CD4-positive, alpha-beta T cell treated with Interleukin-12 subunit alpha and Interleukin-12 subunit beta, for 1 hour (primary cell): ENCODE data around the gene ELOVL6.
"Not testable (repeated sequence)": the region's sequence is repeated elsewhere in the genome, so short reads cannot be mapped to it uniquely, and the experiment has no call there.

Experiments
- DNase-seq: peaks from one replicate; pipeline ENCODE4 v3.0.0-alpha.2; 2020

The ELOVL6 gene

GRCh38 chr4:110068248-110068647, 130.2 kb downstream of the ELOVL6 start:
- no peak for DNase-seq

- DNase-seq: no peak
These were observed 133.5 kb downstream of the ELOVL6 start for GRCh38 chr4:110064934-110065333.

- DNase-seq: no peak
These were observed 134.1 kb downstream of the ELOVL6 start for GRCh38 chr4:110064295-110064694.

GRCh38 chr4:110062166-110062565, 136.2 kb downstream of the ELOVL6 start:
- DNase-seq: no peak

- DNase-seq: no peak
These were observed 137.3 kb downstream of the ELOVL6 start for GRCh38 chr4:110061076-110061475.

- peak; percentile 25 for DNase-seq
These were observed 138.7 kb downstream of the ELOVL6 start for GRCh38 chr4:110059556-110060191.

- DNase-seq: no peak
These were observed 139.7 kb downstream of the ELOVL6 start for GRCh38 chr4:110058677-110059076.

- DNase-seq: no peak
These were observed 143.2 kb downstream of the ELOVL6 start for GRCh38 chr4:110055158-110055768.

GRCh38 chr4:110049951-110050925, 148.2 kb downstream of the ELOVL6 start:
- peak; percentile 65 for DNase-seq

- no peak for DNase-seq
These were observed 151.8 kb downstream of the ELOVL6 start for GRCh38 chr4:110046588-110047049.

- no peak for DNase-seq
These were observed 155.6 kb downstream of the ELOVL6 start for GRCh38 chr4:110042545-110043517.

GRCh38 chr4:110041735-110042134, 156.7 kb downstream of the ELOVL6 start:
- DNase-seq: no peak

- not testable (repeated sequence) for DNase-seq
These were observed 159.3 kb downstream of the ELOVL6 start for GRCh38 chr4:110039164-110039563.

GRCh38 chr4:110034026-110034393, 164.4 kb downstream of the ELOVL6 start:
- DNase-seq: peak; percentile 11

- no peak for DNase-seq
These were observed 164.9 kb downstream of the ELOVL6 start for GRCh38 chr4:110033355-110034025.

GRCh38 chr4:110032603-110033002, 165.8 kb downstream of the ELOVL6 start:
- peak; percentile 4 for DNase-seq

- DNase-seq: no peak
These were observed 172.7 kb downstream of the ELOVL6 start for GRCh38 chr4:110025718-110026117.

- no peak for DNase-seq
These were observed 173.4 kb downstream of the ELOVL6 start for GRCh38 chr4:110025056-110025455.

GRCh38 chr4:110022457-110022856, 176.0 kb downstream of the ELOVL6 start:
- DNase-seq: no peak

GRCh38 chr4:110020646-110021443, 177.6 kb downstream of the ELOVL6 start:
- no peak for DNase-seq

- DNase-seq: no peak
These were observed 178.3 kb downstream of the ELOVL6 start for GRCh38 chr4:110020139-110020538.
